Ectodermal cell (in vitro differentiated cells): ENCODE measurements around the gene IFIT3.

Source experiments
- H3K27ac ChIP-seq: 2 replicates; pipeline ENCODE4 v1.7.0; 2013; ENCODE audit warnings: mild to moderate bottlenecking, low read depth, low read length; ENCODE audit not compliant: insufficient read depth, poor library complexity, severe bottlenecking
- H3K27me3 ChIP-seq: 2 replicates; pipeline ENCODE4 v1.7.0; 2013; ENCODE audit warnings: mild to moderate bottlenecking, low read length; ENCODE audit not compliant: insufficient read depth, control insufficient read depth, poor library complexity, severe bottlenecking
- H3K36me3 ChIP-seq: one replicate; pipeline ENCODE4 v1.7.0; 2013; ENCODE audit warnings: low read length; ENCODE audit not compliant: control insufficient read depth, insufficient read depth
- H3K4me1 ChIP-seq: one replicate; pipeline ENCODE4 v1.7.0; 2013; ENCODE audit warnings: low read length; ENCODE audit not compliant: control insufficient read depth, insufficient read depth
- H3K4me3 ChIP-seq: 2 replicates; pipeline ENCODE4 v1.7.0; 2013; ENCODE audit warnings: low read depth, low read length, control low read depth; ENCODE audit not compliant: insufficient read depth
- H3K9me3 ChIP-seq: 2 replicates; pipeline ENCODE4 v1.7.0; 2013; ENCODE audit warnings: mild to moderate bottlenecking, low read length, moderate library complexity; ENCODE audit not compliant: control insufficient read depth
- WGBS, 2 experiments: methylation state at CpG; one replicate each; pipeline ENCODE4 v1.1.7; 2013; ENCODE audit warnings: missing lambda C conversion rate in 2 of 2; 5-methylcytosine and 5-hydroxymethylcytosine counted together

The IFIT3 gene

GRCh38 chr10:89303161-89303560, 24.6 kb upstream of the IFIT3 start:
- Histone ChIP-seq H3K27me3 (no peaks in the 10 kb centered on the region), H3K9me3 (no peaks in the 10 kb centered on the region), H3K4me1 (no peaks in the 10 kb centered on the region), H3K27ac (no peak overlapping the region), H3K36me3 (no peaks in the 10 kb centered on the region), H3K4me3 (no peak overlapping the region)
- WGBS, 2 experiments: 95 to 97% methylated on average over 2 of the region's 2 CpGs

GRCh38 chr10:89304026-89304425, 23.8 kb upstream of the IFIT3 start:
- no peaks in the 10 kb centered on the region for H3K36me3 ChIP-seq
- WGBS, 2 experiments: 92 to 94% methylated on average over 4 of the region's 4 CpGs

DNA sequence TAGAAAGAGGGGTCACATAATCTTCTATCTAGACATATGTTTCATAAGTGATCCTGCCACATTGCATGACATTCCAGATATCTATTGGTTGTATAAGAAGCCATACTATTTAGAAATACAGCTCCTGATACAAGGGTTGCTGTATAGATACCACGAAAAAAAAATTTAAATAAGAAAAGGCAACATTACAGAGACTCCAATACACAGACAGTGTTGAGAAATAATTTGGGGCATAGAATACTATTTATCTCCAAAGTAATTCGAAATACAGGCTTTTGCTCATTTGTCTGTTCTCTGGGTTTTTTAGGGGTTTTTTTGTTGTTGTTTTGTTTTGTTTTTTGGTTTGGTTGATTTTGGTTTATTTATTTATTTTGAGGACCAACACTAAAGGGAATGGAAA, 23.4 kb upstream of the IFIT3 start:
- WGBS, 2 experiments: 89 to 100% methylated on average over 1 to 2 of the region's 2 CpGs
- no peaks in the 10 kb centered on the region for H3K36me3 ChIP-seq

More at GRCh38 chr10:89304026-89304425, 23.8 kb upstream of the IFIT3 start:
- H3K27me3 ChIP-seq: no peaks in the 10 kb centered on the region
- no peak overlapping the region for H3K27ac ChIP-seq
- H3K4me3 ChIP-seq: no peak overlapping the region
- no peaks in the 10 kb centered on the region for H3K4me1 ChIP-seq
- no peaks in the 10 kb centered on the region for H3K9me3 ChIP-seq

GRCh38 chr10:89304925-89305324, 22.9 kb upstream of the IFIT3 start:
- Histone ChIP-seq H3K4me3 (no peak overlapping the region), H3K36me3 (no peaks in the 10 kb centered on the region), H3K9me3 (no peaks in the 10 kb centered on the region), H3K4me1 (no peaks in the 10 kb centered on the region), H3K27ac (no peak overlapping the region), H3K27me3 (no peaks in the 10 kb centered on the region)

More for the DNA sequence above, 23.4 kb upstream of the IFIT3 start:
- Histone ChIP-seq H3K27ac (no peak overlapping the region), H3K4me3 (no peak overlapping the region), H3K9me3 (no peaks in the 10 kb centered on the region), H3K4me1 (no peaks in the 10 kb centered on the region), H3K27me3 (no peaks in the 10 kb centered on the region)

- no peaks in the 10 kb centered on the region for H3K4me1 ChIP-seq
- 93 to 94% methylated on average over 9 of the region's 9 CpGs for WGBS, 2 experiments
- no peak overlapping the region for H3K27ac ChIP-seq
- no peaks in the 10 kb centered on the region for H3K36me3 ChIP-seq
- no peaks in the 10 kb centered on the region for H3K27me3 ChIP-seq
- H3K9me3 ChIP-seq: no peaks in the 10 kb centered on the region
- H3K4me3 ChIP-seq: no peak overlapping the region
Measured at GRCh38 chr10:89305766-89306433, 21.9 kb upstream of the IFIT3 start.

DNA sequence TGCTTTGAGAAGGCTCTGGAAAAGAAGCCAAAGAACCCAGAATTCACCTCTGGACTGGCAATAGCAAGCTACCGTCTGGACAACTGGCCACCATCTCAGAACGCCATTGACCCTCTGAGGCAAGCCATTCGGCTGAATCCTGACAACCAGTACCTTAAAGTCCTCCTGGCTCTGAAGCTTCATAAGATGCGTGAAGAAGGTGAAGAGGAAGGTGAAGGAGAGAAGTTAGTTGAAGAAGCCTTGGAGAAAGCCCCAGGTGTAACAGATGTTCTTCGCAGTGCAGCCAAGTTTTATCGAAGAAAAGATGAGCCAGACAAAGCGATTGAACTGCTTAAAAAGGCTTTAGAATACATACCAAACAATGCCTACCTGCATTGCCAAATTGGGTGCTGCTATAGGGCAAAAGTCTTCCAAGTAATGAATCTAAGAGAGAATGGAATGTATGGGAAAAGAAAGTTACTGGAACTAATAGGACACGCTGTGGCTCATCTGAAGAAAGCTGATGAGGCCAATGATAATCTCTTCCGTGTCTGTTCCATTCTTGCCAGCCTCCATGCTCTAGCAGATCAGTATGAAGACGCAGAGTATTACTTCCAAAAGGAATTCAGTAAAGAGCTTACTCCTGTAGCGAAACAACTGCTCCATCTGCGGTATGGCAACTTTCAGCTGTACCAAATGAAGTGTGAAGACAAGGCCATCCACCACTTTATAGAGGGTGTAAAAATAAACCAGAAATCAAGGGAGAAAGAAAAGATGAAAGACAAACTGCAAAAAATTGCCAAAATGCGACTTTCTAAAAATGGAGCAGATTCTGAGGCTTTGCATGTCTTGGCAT, 21.1 kb upstream of the IFIT3 start:
- no peaks in the 10 kb centered on the region for H3K27me3 ChIP-seq
- no peak overlapping the region for H3K27ac ChIP-seq
- H3K4me1 ChIP-seq: no peaks in the 10 kb centered on the region
- no peaks in the 10 kb centered on the region for H3K9me3 ChIP-seq
- no peaks in the 10 kb centered on the region for H3K36me3 ChIP-seq
- no peak overlapping the region for H3K4me3 ChIP-seq
- WGBS, 2 experiments: 96% methylated on average over 13 of the region's 13 CpGs

GRCh38 chr10:89307269-89307577, 20.6 kb upstream of the IFIT3 start:
- Histone ChIP-seq H3K27ac (no peak overlapping the region), H3K9me3 (no peaks in the 10 kb centered on the region), H3K4me3 (no peak overlapping the region), H3K4me1 (no peaks in the 10 kb centered on the region), H3K27me3 (no peaks in the 10 kb centered on the region), H3K36me3 (no peaks in the 10 kb centered on the region)

DNA sequence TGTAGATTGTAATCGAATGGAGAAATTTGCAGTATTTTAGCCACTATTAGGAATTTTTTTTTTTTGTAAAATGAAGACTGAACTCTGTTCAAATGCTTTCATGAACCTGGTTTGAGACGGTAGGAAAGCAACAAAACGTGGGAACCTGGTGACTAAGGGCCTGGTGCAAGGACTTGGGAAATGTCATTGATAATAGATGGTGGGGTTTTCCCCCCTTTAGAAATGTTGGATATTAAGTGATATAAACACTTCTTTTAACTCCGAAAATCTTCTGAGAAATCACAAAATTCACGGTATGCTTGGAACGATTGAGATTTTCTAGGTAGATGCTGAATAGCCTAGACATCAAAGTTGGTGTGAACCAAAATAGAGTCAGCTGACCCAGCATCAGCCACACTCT, 19.5 kb upstream of the IFIT3 start:
- Histone ChIP-seq H3K27me3 (no peaks in the 10 kb centered on the region), H3K36me3 (no peaks in the 10 kb centered on the region), H3K9me3 (no peaks in the 10 kb centered on the region), H3K4me1 (no peaks in the 10 kb centered on the region), H3K4me3 (no peak overlapping the region), H3K27ac (no peak overlapping the region)
- WGBS, 2 experiments: 94 to 96% methylated on average over 6 of the region's 6 CpGs

DNA sequence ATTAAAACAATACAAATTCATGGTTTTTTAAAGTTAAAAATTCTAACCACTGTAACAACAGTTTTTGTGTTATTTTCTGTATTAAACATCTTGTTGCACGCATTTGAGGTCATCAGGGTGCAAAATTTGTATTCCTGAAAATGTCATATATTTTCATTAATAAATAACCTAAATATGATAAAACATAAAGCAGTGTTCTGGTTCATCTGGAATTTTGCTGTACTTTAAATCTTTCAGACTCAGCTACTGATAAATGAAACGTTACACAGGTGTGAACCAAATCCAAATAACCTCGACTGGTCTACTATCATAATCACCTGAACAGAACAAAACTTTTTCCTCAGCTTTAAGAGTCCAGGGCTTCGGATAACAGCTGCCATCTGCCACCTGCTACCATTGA, 19.1 kb upstream of the IFIT3 start:
- H3K27ac ChIP-seq: no peak overlapping the region
- 90 to 93% methylated on average over 3 to 4 of the region's 4 CpGs for WGBS, 2 experiments
- H3K4me1 ChIP-seq: no peaks in the 10 kb centered on the region
- H3K27me3 ChIP-seq: no peaks in the 10 kb centered on the region
- no peaks in the 10 kb centered on the region for H3K9me3 ChIP-seq
- H3K4me3 ChIP-seq: no peak overlapping the region
- H3K36me3 ChIP-seq: no peaks in the 10 kb centered on the region

DNA sequence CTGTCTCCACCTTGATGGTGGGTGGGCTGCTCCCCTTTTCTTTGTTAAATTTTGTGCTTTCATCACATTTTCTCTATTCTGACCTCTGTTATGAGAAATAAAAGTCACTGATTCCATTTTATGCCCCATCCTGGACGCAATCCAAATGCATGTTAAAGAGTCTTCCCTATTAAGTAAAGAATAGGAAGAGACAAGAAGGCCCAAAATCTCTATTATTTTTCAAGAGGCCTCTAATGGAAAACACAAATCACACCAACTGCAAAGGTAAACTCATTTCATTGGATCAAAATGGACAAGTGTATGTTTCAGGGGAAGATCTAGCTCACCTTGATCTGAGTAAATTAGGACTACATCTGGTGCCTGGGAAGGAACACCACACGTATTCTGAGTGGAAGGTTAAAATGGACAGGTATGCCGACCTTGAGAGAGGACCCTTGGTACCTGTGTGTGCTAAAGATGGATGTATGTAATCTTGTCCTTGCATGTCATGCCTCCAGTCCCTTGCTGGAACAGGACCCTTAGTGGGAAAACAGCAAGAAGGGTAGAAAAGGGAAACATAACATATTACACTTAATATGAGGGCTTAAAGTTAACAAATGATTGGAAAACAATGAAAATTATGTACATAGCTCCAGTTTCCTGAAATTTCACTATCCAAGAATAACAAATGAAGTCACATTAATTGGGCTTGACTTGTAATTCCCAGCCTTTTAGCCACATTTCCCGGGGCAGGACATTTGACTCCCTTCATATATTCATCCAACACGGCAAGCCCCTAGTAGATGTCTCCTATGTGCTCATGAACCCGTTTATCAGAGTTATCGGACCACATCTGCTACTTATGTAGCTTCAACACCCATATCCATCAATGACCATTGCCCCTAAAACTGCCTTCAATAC, 18.4 kb upstream of the IFIT3 start:
- Histone ChIP-seq H3K4me3 (no peak overlapping the region), H3K27me3 (no peaks in the 10 kb centered on the region), H3K4me1 (no peaks in the 10 kb centered on the region), H3K27ac (no peak overlapping the region), H3K9me3 (no peaks in the 10 kb centered on the region), H3K36me3 (no peaks in the 10 kb centered on the region)
- WGBS, 2 experiments: 94 to 96% methylated on average over 6 to 7 of the region's 7 CpGs
